HepG2 (cell line): Measurements from ENCODE around the gene PLCB1. TPM values are rescaled to one million over a fixed set of nuclear protein-coding genes. Genes with fewer than 3 reads are reported as not detected.

Source experiments
- ATAD3A ChIP-seq: sonication (generic); formaldehyde crosslinking; IDR thresholded peaks from 2 replicates; pipeline ENCODE4 v1.4.0; 2020; ENCODE audit warnings: missing genetic modification reagents
- KMT2A ChIP-seq: sonication (generic); formaldehyde crosslinking; IDR thresholded peaks from 2 replicates; pipeline ENCODE4 v1.4.0; 2020; ENCODE audit warnings: missing genetic modification reagents
- KMT2B ChIP-seq: IDR thresholded peaks from 2 replicates; pipeline ENCODE4 v1.6.1; 2016; ENCODE audit warnings: missing genetic modification reagents, missing compliant biosample characterization
- MED8 ChIP-seq: sonication (generic); formaldehyde crosslinking; IDR thresholded peaks from 2 replicates; pipeline ENCODE4 v1.8.1; 2023; ENCODE audit warnings: mild to moderate bottlenecking, missing genetic modification reagents; ENCODE audit not compliant: insufficient replicate concordance
- MIXL1 ChIP-seq: IDR thresholded peaks from 2 replicates; pipeline ENCODE4 v1.6.1; 2016
- RCOR2 ChIP-seq: IDR thresholded peaks from 2 replicates; pipeline ENCODE4 v1.6.1; 2016; ENCODE audit warnings: missing biosample characterization, missing genetic modification reagents
- SIN3A ChIP-seq: IDR thresholded peaks from 2 replicates; pipeline ENCODE4 v1.6.1; 2011; ENCODE audit warnings: low read depth, mild to moderate bottlenecking, control low read depth, low read length, borderline replicate concordance
- TBX3 ChIP-seq: fragments of 450-650 bp; IDR thresholded peaks from 2 replicates; pipeline ENCODE4 v1.6.1; 2017; ENCODE audit warnings: antibody characterized with exemption, mild to moderate bottlenecking, inconsistent platforms, borderline replicate concordance
- TGIF2 ChIP-seq: IDR thresholded peaks from 2 replicates; pipeline ENCODE4 v1.6.1; 2016; ENCODE audit warnings: control low read depth, missing compliant biosample characterization
- TMF1 ChIP-seq: sonication (generic); formaldehyde crosslinking; IDR thresholded peaks from 2 replicates; pipeline ENCODE4 v1.8.1; 2022; ENCODE audit warnings: low read depth, missing genetic modification reagents
- TP53 ChIP-seq: sonication (generic); formaldehyde crosslinking; conservative IDR thresholded peaks from 2 replicates; pipeline ENCODE4 v1.4.0; 2020; ENCODE audit warnings: missing genetic modification reagents
- ZBTB1 ChIP-seq: sonication (generic); formaldehyde crosslinking; IDR thresholded peaks from 2 replicates; pipeline ENCODE4 v1.4.0; 2020; ENCODE audit warnings: missing genetic modification reagents, borderline replicate concordance
- ZNF253 ChIP-seq: sonication (generic); formaldehyde crosslinking; IDR thresholded peaks from 2 replicates; pipeline ENCODE4 v1.8.0; 2022; ENCODE audit warnings: mild to moderate bottlenecking, missing genetic modification reagents, borderline replicate concordance
- ZNF383 ChIP-seq: sonication (generic); formaldehyde crosslinking; IDR thresholded peaks from 2 replicates; pipeline ENCODE4 v1.4.0; 2020; ENCODE audit warnings: missing genetic modification reagents, mild to moderate bottlenecking, borderline replicate concordance
- ZNF563 ChIP-seq: sonication (generic); formaldehyde crosslinking; IDR thresholded peaks from 2 replicates; pipeline ENCODE4 v1.8.0; 2022; ENCODE audit warnings: mild to moderate bottlenecking, moderate library complexity, missing genetic modification reagents
- ZNF674 ChIP-seq: sonication (generic); formaldehyde crosslinking; IDR thresholded peaks from 2 replicates; pipeline ENCODE4 v1.5.0; 2020; ENCODE audit warnings: low read depth, mild to moderate bottlenecking, missing genetic modification reagents
- ZNF788 ChIP-seq: sonication (generic); formaldehyde crosslinking; IDR thresholded peaks from 2 replicates; pipeline ENCODE4 v1.5.0; 2020; ENCODE audit warnings: mild to moderate bottlenecking, missing genetic modification reagents, borderline replicate concordance
- ZNF883 ChIP-seq: sonication (generic); formaldehyde crosslinking; IDR thresholded peaks from 2 replicates; pipeline ENCODE4 v1.5.1; 2020; ENCODE audit warnings: mild to moderate bottlenecking, missing genetic modification reagents; ENCODE audit errors: not compliant biosample characterization
- ZSCAN31 ChIP-seq: sonication (generic); formaldehyde crosslinking; IDR thresholded peaks from 2 replicates; pipeline ENCODE4 v1.5.0; 2020; ENCODE audit warnings: low read depth, mild to moderate bottlenecking, missing genetic modification reagents
- polyA plus RNA-seq, 8 experiments: library from polyadenylated mRNA; depleted of rRNA in 3 of 8; stranded (reverse) in 7 of 8; unstranded in 1 of 8; fragments of >200 nt; fragmentation: Illumina TruSeq in 4 of 8; extraction: Trizol in 4 of 8; gene quantifications; 2 replicates each; pipeline versions ENCODE4 v1.2.1 to v1.2.3, GENCODE V29; 2011 to 2016; ENCODE audit warnings: low read depth in 4 of 8, missing spikeins in 1 of 8, mixed read lengths in 1 of 8; ENCODE audit not compliant: insufficient read depth in 1 of 8
- total RNA-seq, 5 experiments: library from RNA; depleted of rRNA; stranded (reverse); fragments of >200 nt; fragmentation: Illumina TruSeq; extraction: Trizol; gene quantifications; 2 replicates each; pipeline ENCODE4 v1.2.3, GENCODE V29; 2016; ENCODE audit warnings: low read depth in 1 of 5
- TF ChIP-seq, protein P1 (sequence below): sonication (generic); formaldehyde crosslinking; IDR thresholded peaks from 2 replicates; pipeline ENCODE4 v1.8.1; 2023; ENCODE audit warnings: mild to moderate bottlenecking, inconsistent platforms, moderate library complexity, missing genetic modification reagents, borderline replicate concordance
- TF ChIP-seq, protein P2 (sequence below): IDR thresholded peaks from 2 replicates; pipeline ENCODE4 v1.6.1; 2018; ENCODE audit warnings: missing genetic modification reagents
- TF ChIP-seq, protein P3 (sequence below): sonication (generic); formaldehyde crosslinking; IDR thresholded peaks from 2 replicates; pipeline ENCODE4 v1.9.0; 2021; ENCODE audit warnings: missing genetic modification reagents, borderline replicate concordance
- TF ChIP-seq, protein P4 (sequence below): sonication (generic); formaldehyde crosslinking; IDR thresholded peaks from 2 replicates; pipeline ENCODE4 v1.8.0; 2022; ENCODE audit warnings: low read depth, missing genetic modification reagents

Gene PLCB1
- total and polyA plus RNA-seq, 2 of the 13 experiments (the other 11 are each of a cell fraction or from before 2014, with no cell fraction given): 42.4 to 55.9 TPM

DNA sequence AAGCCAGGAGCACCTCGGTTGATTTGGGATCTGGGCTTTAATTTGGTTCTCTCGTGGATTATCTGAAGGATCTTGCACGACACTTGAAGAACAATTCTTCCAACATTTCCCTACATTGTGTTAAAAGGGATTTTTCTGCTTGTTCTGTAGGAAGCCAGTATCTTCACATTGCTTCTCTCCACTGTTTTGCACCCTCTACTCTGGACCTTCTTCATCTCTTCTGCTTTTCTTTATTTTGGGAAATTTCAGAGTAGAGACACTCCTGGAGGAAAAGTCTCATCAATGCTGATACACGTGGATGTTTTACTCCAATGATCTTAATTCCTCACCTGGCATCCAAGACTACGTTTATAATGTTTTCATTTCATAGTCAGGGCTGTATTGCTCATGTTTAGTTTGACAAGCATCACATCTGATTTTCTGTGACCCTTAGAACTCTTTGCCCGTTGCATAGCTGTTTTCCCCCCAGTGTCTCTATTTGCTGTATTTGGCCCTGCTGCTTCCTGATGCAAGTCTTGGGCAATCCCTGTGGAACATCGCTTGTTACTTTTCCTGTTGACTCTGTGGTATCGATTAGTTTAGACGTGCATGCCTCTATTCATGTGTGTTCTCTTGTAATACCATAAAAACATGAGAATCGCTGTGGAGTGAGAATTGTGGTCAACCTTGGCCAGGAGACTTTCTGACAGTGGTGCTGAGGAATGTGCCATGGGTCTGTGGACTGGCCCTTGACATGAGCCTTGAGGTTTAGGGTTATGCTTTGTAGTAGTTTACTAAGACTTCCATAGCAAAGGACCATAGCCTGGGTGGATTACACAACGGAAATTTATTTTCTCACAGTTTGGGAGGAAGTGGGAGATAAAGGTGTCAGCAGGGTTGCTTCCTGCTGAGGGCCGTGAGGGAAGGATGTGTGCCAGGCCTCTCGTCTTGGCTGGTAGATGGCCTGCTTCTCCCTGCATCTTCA, 12.5 kb downstream of the PLCB1 start (continued):
- TF ChIP-seq SIN3A (peak; percentile 64; the same call in 1 of the 2 replicates), TGIF2 (CRISPR knock-in tag) (peak; percentile 97), ZBTB1 (CRISPR knock-in tag) (no peak), TMF1 (CRISPR knock-in tag) (no peak), RCOR2 (CRISPR knock-in tag) (peak; percentile 99), TP53 (CRISPR knock-in tag) (0 out of 2 replicates have a peak, but pooled peaks have one; percentile 67), KMT2A (peak; percentile 98), ZSCAN31 (peak; percentile 98), ZNF383 (no peak), MIXL1 (peak; percentile 99), ATAD3A (CRISPR knock-in tag) (no peak), MED8 (CRISPR knock-in tag) (peak; percentile 96), ZNF253 (CRISPR knock-in tag) (no peak), TBX3 (peak; percentile 97), ZNF674 (CRISPR knock-in tag) (peak; percentile 95; the same call in 1 of the 2 replicates), KMT2B (CRISPR knock-in tag) (peak; percentile 94), ZNF788 (peak; percentile 99), ZNF563 (CRISPR knock-in tag) (no peak), ZNF883 (no peak)
- TF ChIP-seq, protein P1, sequence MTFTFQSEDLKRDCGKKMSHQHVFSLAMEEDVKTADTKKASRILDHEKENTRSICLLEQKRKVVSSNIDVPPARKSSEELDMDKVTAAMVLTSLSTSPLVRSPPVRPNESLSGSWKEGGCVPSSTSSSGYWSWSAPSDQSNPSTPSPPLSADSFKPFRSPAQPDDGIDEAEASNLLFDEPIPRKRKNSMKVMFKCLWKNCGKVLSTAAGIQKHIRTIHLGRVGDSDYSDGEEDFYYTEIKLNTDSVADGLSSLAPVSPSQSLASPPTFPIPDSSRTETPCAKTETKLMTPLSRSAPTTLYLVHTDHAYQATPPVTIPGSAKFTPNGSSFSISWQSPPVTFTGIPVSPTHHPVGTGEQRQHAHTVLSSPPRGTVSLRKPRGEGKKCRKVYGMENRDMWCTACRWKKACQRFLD (CRISPR knock-in tag): no peak
- TF ChIP-seq, protein P2, sequence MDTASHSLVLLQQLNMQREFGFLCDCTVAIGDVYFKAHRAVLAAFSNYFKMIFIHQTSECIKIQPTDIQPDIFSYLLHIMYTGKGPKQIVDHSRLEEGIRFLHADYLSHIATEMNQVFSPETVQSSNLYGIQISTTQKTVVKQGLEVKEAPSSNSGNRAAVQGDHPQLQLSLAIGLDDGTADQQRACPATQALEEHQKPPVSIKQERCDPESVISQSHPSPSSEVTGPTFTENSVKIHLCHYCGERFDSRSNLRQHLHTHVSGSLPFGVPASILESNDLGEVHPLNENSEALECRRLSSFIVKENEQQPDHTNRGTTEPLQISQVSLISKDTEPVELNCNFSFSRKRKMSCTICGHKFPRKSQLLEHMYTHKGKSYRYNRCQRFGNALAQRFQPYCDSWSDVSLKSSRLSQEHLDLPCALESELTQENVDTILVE: peak; percentile 97
- TF ChIP-seq, protein P3, sequence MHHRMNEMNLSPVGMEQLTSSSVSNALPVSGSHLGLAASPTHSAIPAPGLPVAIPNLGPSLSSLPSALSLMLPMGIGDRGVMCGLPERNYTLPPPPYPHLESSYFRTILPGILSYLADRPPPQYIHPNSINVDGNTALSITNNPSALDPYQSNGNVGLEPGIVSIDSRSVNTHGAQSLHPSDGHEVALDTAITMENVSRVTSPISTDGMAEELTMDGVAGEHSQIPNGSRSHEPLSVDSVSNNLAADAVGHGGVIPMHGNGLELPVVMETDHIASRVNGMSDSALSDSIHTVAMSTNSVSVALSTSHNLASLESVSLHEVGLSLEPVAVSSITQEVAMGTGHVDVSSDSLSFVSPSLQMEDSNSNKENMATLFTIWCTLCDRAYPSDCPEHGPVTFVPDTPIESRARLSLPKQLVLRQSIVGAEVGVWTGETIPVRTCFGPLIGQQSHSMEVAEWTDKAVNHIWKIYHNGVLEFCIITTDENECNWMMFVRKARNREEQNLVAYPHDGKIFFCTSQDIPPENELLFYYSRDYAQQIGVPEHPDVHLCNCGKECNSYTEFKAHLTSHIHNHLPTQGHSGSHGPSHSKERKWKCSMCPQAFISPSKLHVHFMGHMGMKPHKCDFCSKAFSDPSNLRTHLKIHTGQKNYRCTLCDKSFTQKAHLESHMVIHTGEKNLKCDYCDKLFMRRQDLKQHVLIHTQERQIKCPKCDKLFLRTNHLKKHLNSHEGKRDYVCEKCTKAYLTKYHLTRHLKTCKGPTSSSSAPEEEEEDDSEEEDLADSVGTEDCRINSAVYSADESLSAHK (CRISPR knock-in tag): no peak
- TF ChIP-seq, protein P4, sequence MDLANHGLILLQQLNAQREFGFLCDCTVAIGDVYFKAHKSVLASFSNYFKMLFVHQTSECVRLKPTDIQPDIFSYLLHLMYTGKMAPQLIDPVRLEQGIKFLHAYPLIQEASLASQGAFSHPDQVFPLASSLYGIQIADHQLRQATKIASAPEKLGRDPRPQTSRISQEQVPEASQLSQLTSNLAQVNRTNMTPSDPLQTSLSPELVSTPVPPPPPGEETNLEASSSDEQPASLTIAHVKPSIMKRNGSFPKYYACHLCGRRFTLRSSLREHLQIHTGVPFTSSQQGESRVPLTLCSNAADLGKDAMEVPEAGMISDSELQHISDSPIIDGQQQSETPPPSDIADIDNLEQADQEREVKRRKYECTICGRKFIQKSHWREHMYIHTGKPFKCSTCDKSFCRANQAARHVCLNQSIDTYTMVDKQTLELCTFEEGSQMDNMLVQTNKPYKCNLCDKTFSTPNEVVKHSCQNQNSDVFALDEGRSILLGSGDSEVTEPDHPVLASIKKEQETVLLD (CRISPR knock-in tag): peak; percentile 60; the same call in 1 of the 2 replicates
